H7 (cell line): Measurements from ENCODE around the gene RNF113B. TPM values are rescaled to one million over a fixed set of nuclear protein-coding genes. Genes with fewer than 3 reads are reported as not detected.
A peak's percentile ranks its signal among the peaks of the same experiment; 100 is the strongest.

Experiments
- DNase-seq: peaks from one replicate; pipeline ENCODE4 v3.0.0; 2012
- H3K27me3 ChIP-seq: 2 replicates; pipeline ENCODE4 v1.6.0; 2011; ENCODE audit warnings: mild to moderate bottlenecking, low read length; ENCODE audit not compliant: control insufficient read depth, insufficient read depth
- H3K36me3 ChIP-seq: replicated peaks from 2 replicates; pipeline ENCODE4 v1.5.1; 2011; ENCODE audit warnings: low read length; ENCODE audit not compliant: control insufficient read depth, insufficient read depth
- H3K4me3 ChIP-seq: 2 replicates; pipeline ENCODE4 v1.5.1; 2011; ENCODE audit warnings: low read depth, mild to moderate bottlenecking, control low read depth, low read length, moderate library complexity; ENCODE audit not compliant: insufficient read depth
- total RNA-seq: library from RNA; depleted of rRNA; stranded (reverse); fragments of >200 nt; shearing (Covaris generic); gene quantifications from 2 replicates; pipeline ENCODE4 v1.2.3, GENCODE V29; 2014; rRNA removed

Gene RNF113B
- total RNA-seq, 1 experiment from 2014 or later: not detected

DNA sequence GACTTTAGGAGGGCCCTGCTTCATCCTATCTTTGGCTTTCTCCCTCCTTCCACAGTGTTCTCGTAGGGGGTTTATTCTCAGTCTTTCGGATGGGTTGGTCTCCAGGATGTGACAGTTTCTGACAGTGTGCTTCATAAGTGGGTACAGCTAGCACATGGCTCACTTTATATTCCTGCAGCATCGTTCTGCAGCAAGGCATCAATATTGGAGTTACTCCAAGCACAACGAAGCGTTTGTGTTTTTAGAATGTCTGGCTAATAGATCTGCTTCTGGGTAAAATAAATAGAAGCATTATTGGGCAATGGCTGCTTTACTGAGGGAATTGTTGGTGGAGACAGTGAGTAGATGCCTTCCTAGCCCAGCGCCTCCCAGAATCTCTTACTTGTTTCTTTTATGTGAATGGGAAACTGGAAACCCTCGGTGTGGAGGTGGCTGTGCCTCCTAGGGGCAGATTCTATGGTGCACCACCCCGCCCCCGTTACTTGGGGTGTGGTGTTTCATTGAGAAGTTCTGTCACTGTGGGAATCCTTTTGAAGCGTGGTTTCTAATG, 32.2 kb downstream of the RNF113B start:
- peak; percentile 61 for DNase-seq
- Histone ChIP-seq H3K4me3 (peak overlapping the region; percentile 78; the same call in 1 of the 2 replicates), H3K36me3 (no peaks in the 10 kb centered on the region), H3K27me3 (peaks cover 8% of the 10 kb centered on the region)

DNA sequence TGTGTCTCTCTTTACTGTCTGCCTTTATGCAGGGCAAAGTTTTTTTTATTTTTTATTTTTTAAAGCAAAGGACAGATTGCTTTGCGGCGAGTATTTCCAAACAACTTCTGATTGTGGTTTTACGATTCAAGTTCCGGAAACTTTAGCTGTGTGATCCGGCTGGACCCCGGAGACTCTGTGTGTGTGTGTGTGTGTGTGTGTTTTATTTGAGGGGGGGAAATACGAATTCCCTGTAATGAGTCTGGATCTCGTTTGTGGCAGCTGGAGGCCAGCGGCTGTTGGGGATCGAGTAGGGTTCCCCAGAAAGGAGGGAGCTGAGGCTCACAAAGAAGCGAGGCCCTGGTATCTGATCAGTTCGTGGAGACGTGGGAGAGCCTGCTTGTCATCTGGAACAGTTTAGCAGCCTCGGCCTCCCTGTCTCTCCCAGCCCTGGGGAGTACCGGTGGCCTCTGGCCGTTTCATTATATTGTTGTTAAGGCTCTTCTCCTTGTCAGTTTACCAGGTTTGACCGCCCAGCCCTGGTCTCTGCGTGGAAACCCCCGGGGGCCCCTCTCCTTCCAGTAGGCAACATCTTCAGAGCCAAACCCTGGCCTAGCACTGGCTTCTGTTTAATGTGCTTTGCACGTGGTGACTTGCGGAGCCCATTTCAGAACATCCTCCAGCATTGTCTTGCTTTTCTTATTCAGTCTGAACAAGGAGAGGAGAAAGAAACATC, 32.9 kb downstream of the RNF113B start:
- DNase-seq: no peak
- peak overlapping the region; percentile 78 for H3K4me3 ChIP-seq
- no peaks in the 10 kb centered on the region for H3K36me3 ChIP-seq
- H3K27me3 ChIP-seq: peaks cover 8% of the 10 kb centered on the region

DNA sequence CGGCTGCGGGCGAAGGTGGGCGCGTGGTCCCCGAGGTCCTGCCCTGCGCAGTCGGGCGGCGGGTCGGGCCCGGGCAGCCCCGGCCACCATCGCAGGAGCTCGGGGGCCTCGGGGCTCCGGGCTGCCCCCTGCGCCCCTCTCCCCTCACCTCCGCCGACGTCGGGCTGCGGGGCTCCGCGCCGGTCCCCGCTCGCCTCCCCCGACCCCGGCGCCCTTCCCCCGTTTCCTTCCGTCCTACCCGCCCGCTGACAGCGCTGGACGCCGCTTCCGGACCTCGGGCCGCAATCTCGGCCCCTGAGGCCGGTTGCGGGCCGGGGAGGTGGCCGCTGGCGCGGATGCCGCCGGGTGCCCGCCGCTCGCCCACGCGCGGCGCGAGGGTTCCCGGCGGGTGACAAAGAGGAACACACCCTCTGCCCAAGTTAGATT, 33.5 kb downstream of the RNF113B start:
- H3K27me3 ChIP-seq: peaks cover 8% of the 10 kb centered on the region
- DNase-seq: peak; percentile 77
- H3K4me3 ChIP-seq: peak overlapping the region; percentile 78
- no peaks in the 10 kb centered on the region for H3K36me3 ChIP-seq

DNA sequence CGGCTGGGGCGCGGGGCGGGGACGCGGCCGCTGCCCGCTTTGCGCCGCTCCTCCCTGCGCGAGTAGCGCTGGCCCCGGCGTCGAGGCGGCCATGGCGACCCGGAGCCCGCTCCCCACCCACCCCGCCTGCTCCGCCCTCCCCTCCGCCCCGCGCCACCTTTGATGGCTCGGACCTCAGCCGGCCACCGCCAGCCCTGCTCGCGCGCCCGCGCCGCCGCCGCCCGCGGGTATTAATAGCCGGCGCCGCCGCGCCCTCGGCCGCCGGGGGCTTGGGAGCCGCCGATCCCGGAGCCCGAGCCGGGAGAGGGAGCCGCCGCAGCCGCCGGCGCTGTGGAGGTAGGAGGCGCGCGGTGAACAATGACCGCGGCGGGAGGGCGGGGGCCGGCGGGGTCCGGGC, 33.9 kb downstream of the RNF113B start:
- DNase-seq: no peak
- Histone ChIP-seq H3K36me3 (no peaks in the 10 kb centered on the region), H3K27me3 (peaks cover 8% of the 10 kb centered on the region), H3K4me3 (peak overlapping the region; percentile 78)

DNA sequence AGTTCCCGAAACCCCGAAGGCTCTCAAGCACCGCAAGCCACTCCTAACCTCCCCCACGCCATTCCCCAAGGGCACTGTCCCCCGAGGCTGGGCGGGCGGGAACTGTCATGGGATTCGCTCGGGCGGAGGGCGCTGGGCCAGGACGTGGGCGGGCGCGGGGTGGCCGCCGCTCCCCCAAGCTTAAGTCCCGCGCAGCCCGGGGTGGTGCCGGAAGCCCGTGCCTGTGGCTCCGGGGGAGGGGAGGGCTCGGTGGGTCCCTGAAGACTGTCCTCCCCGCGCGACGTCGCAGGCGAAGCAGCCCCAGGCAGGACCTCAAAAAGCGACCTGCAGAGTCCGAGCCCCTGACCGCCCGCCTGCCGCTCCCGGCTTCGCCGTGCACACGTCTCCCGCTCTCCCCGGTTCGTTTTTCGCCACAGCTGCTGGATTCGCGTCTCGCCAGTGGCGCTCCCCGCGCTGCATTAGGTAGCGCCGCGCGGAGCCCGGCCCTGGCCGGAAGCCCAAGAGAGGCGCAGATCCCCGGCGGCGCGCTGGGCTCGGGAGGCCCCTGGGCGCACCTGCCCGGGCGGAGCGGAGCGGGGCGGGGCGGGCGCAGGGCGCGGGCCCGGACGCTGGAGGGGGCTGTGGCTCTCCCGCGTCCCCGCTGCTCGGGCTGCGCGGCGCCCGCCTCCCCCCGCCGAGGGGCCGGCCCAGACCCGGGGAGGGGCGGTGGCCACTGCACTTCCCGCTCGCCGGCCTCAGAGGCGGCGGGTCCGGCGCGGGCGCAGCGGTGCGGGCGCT, 34.5 kb downstream of the RNF113B start, which contains the start of gene FARP1:
FARP1 (plus strand) TSS at position 715 of the 777 bp plus-strand sequence. CDS start 70,149 bp downstream, outside the sequence.
- H3K4me3 ChIP-seq: peak within 1 kb of the TSS; percentile 78
- peaks cover 8% of the 10 kb centered on the region for H3K27me3 ChIP-seq
- peak; percentile 95 for DNase-seq

DNA sequence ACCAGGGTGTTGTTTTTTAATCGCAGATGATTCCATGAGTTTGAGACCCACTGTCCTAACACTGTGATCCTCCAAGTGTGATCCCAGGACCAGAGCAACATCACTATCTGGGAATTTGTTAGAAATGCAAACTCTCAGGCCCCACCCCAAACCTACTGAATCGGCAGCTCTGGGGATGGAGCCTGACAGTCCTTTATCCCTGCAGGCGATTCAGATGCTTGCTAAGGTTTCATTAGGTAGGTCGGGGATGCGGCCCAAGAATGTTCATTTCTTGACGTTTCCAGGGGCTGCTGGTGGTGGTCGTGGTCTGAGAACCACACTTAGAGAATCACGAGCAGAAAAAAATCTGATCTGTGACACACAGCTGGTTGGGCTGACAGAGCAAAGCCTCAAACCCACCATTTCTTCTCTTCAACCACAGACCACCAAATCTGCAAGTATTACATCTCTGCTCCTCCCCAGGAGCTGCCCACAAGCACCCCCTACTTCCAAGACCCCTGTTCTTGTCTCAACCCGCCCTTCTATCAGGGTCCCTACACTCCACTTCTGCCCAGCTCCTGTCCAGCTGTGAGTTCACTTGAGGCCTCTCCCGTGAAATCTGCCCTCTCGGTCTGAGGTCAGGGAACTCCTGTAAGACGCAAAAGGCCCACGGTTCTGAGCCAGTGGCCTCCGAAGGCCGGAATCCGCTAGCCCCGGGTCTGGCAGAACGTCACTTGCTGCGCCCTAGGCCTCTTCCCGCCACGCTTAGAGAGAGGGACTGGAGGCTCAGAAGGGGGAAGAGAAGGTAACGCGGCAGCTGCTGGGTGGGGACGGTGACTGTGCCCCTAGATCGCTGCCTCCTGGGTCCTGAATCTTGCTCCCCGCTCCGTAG, 35.3 kb downstream of the RNF113B start:
- DNase-seq: peak; percentile 59
- peaks cover 8% of the 10 kb centered on the region for H3K27me3 ChIP-seq

More for the DNA sequence above, 34.5 kb downstream of the RNF113B start, which contains the start of gene FARP1:
- no peaks in the 10 kb centered on the region for H3K36me3 ChIP-seq

DNA sequence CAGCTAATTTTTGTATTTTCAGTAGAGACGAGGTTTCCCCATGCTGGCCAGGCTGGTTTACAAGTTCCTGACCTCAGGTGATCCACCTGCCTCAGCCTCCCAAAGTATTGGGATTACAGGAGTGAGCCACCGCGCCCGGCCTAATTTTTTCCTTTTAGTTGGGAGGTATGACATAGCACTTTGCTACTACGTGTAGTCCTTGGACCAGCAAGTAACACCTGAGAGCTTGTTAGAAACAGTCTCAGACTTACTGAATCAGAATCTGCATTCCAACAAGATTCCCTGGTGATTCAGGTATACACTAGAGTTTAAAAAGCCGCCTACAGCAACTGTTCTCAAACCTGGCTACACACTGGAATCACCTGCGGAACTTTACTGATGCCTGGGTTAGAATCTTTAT, 36.0 kb downstream of the RNF113B start:
- H3K36me3 ChIP-seq: no peaks in the 10 kb centered on the region
- peaks cover 8% of the 10 kb centered on the region for H3K27me3 ChIP-seq
- no peak overlapping the region for H3K4me3 ChIP-seq
- no peak for DNase-seq

More for the DNA sequence above, 35.3 kb downstream of the RNF113B start:
- Histone ChIP-seq H3K4me3 (peak overlapping the region; percentile 78), H3K36me3 (no peaks in the 10 kb centered on the region)

DNA sequence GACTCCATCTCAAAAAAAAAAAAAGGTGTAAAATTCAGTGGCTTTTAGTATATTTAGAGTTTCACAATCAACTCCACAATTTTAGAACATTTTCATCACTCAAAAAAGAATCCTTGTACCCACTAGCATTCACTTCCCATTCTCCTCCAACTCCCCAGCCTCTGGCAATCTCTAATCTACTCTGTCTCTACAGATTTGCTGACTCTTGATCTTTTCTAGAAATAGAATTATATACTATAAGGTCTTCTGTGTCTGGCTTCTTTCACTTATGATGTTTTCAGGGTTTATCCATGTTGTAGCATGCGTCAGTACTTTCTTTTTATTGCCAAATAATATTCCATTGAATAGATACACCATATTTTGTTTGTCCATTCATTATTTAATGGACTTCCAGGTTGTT, 42.2 kb downstream of the RNF113B start:
- H3K27me3 ChIP-seq: no peaks in the 10 kb centered on the region
- H3K4me3 ChIP-seq: no peak overlapping the region
- DNase-seq: no peak
- no peaks in the 10 kb centered on the region for H3K36me3 ChIP-seq

DNA sequence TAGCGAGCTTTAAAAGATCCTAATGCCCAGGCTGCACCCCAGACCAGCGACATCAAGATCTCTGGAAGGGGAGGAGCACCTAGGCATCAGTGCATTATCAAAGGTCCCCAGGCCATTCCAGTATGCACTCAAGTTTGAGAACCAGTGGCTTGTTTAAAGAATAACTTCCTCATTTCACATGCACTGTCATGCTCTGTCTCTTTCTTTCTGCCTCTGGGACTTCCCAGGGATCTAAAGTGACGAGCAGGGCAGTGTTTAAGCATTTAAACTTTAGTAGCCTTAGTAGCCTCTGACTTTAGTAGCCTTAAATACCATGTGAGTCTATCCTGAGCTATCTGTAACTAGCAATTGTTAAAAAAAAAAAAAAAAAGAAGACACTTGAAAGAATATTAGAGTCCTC, 43.1 kb downstream of the RNF113B start:
- no peaks in the 10 kb centered on the region for H3K36me3 ChIP-seq
- H3K4me3 ChIP-seq: no peak overlapping the region
- DNase-seq: no peak
- no peaks in the 10 kb centered on the region for H3K27me3 ChIP-seq

DNA sequence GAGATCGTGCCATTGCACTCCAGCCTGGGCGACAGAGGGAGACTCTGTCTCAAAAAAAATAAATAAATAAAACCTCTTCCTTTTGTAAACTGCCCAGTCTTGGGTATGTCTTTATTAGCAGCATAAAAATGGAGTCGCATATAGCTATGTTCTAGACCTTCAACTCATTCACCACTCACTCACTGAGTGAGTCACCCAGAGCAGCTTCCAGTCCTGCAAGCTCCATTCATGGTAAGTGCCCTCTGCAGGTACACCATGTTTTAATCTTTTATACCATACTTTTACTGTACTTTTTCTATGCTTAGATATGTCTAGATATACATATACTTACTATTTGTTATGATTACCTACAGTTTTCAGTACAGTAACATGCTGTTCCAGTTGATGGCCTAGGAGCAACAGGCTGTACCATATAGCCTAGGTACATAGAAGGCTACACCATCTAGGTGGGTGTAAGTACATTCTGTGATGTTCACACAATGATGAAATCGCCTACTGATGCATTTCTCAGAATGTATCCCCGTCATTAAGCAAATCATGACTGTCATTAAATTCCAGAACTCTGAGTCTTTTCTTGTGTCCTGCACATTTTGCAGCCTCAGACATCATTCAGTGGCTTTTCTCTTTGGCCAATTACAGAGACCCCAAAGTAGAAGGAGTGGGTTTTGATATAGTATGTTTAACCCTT, 47.9 kb downstream of the RNF113B start:
- DNase-seq: no peak
- no peak overlapping the region for H3K4me3 ChIP-seq
- no peaks in the 10 kb centered on the region for H3K36me3 ChIP-seq

More for the DNA sequence above, 47.9 kb downstream of the RNF113B start:
- H3K27me3 ChIP-seq: no peaks in the 10 kb centered on the region

Other genes with a start within 250 kb of the RNF113B start
- gene IPO5, start 223.6 kb downstream of the RNF113B start, total RNA-seq: 394 and 404 TPM in 2 replicates
- gene FARP1, start 34.2 kb downstream of the RNF113B start, total RNA-seq: 25.8 and 26.1 TPM in 2 replicates